Prostate gland (tissue), 2 donors: ENCODE data around the gene HAUS3.

Source experiments
- POLR2A ChIP-seq: fragments of 450-650 bp; IDR thresholded peaks from one replicate; pipeline ENCODE4 v1.6.1; 2016; ENCODE audit warnings: antibody characterized with exemption, mild to moderate bottlenecking
- TF ChIP-seq, protein P1 (sequence below), 4 experiments: fragments of 200-600 bp in 2 of 4; fragments of 450-650 bp in 2 of 4; sonication (generic) in 2 of 4; IDR thresholded peaks; 1 replicate in 3 of 4; 2 replicates in 1 of 4; pipeline ENCODE4 v1.5.1; 2016 to 2019; ENCODE audit warnings: antibody characterized with exemption in 4 of 4, mild to moderate bottlenecking in 2 of 4, moderate library complexity in 2 of 4

DNA sequence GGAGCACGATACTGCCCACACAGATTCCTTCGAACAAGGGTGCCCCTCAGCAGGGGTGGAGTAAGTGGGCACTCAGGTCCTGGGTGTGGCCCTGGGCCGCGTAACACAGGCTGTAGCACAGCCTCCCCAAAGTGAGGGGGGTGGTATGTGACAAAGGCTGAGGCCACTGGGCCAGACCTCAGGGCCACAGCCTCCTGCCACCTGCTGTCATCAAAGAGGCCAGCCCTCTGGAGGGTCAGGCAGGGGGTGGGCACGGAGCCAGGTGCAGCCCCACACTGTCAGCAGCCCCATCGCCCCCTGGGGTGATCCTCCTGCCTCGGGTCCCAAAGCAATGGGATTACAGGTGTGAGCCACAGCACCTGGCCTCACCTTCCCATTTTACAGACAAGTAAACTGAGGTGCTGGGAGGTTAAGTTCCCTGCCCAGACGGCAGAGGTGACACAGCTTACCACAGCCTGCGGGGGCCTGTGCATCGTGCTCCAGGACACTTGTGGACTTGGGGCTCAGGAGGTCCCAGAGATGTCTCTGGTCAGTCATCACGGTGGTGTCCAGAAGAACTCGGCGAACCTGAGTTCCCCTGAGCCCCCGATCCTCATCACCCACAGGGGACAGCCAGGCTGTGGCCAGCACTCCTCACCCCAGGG lies 47.5 kb upstream of the HAUS3 start:
- TF ChIP-seq, protein P1, sequence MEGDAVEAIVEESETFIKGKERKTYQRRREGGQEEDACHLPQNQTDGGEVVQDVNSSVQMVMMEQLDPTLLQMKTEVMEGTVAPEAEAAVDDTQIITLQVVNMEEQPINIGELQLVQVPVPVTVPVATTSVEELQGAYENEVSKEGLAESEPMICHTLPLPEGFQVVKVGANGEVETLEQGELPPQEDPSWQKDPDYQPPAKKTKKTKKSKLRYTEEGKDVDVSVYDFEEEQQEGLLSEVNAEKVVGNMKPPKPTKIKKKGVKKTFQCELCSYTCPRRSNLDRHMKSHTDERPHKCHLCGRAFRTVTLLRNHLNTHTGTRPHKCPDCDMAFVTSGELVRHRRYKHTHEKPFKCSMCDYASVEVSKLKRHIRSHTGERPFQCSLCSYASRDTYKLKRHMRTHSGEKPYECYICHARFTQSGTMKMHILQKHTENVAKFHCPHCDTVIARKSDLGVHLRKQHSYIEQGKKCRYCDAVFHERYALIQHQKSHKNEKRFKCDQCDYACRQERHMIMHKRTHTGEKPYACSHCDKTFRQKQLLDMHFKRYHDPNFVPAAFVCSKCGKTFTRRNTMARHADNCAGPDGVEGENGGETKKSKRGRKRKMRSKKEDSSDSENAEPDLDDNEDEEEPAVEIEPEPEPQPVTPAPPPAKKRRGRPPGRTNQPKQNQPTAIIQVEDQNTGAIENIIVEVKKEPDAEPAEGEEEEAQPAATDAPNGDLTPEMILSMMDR (IDR thresholded peaks at IDR 0.05), result no peak
- no peak for TF ChIP-seq POLR2A
